HCT116 (cell line): ENCODE data around the gene PTGIR. TPM values are rescaled to one million over a fixed set of nuclear protein-coding genes. Genes with fewer than 3 reads are reported as not detected.

Experiments used
- ATAC-seq: fragments of 200-7000 bp; cut with Tn5 transposase; 2 replicates; pipeline ENCODE4 v1.9.1; 2020; ENCODE audit warnings: mild to moderate bottlenecking, moderate library complexity
- BruUV-seq: library from RNA; stranded (reverse); fragments of 400-500 nt; replicated peaks from 2 replicates; lab custom pipeline; 2021; lab: Mats Ljungman, UMichigan
- CTCF ChIA-PET: fragments of 300-600 bp; sonication (Branson Sonifier 250); formaldehyde crosslinking; loops from one replicate; lab custom pipeline; 2021; ENCODE audit warnings: antibody characterized with exemption; lab: Charles Lee
- POLR2A ChIA-PET: fragments of 300-600, 350-600 bp; sonication (Branson Sonifier 250); formaldehyde crosslinking; loops from one replicate; lab custom pipeline; 2021; ENCODE audit warnings: antibody characterized with exemption; lab: Charles Lee
- RAD21 ChIA-PET, 2 experiments: fragments of 300-600 bp; sonication (Branson Sonifier 250); formaldehyde crosslinking; loops; one replicate each; lab custom pipeline; 2023; ENCODE audit warnings: low total read pairs in 2 of 2; ENCODE audit not compliant: uncharacterized antibody in 2 of 2, unreplicated experiment in 2 of 2, low non-redundant PET in 1 of 2; lab: Charles Lee
- DNase-seq: peaks from one replicate; pipeline ENCODE4 v3.0.0-alpha.2; 2010; ENCODE audit warnings: low read depth, low spot score
- H2AFZ ChIP-seq: fragments of 200-600 bp; shearing (Covaris generic), sonication (generic); 2 replicates; pipeline ENCODE4 v1.6.1; 2017; ENCODE audit warnings: low read depth, mixed run types, mixed read lengths, antibody characterized with exemption, low read length; ENCODE audit not compliant: poor library complexity, severe bottlenecking
- H3K27ac ChIP-seq: 2 replicates; pipeline ENCODE4 v1.5.1; 2012; ENCODE audit warnings: low read depth, low read length
- H3K27me3 ChIP-seq: fragments of 200-600 bp; sonication (generic); 2 replicates; pipeline ENCODE4 v1.6.1; 2016; ENCODE audit warnings: mixed run types, low read length, mixed read lengths; ENCODE audit not compliant: insufficient read depth
- H3K36me3 ChIP-seq, 2 experiments: fragments of 200-500 bp in 1 of 2; fragments of 200-600 bp in 1 of 2; sonication (Bioruptor generic) in 1 of 2; sonication (generic) in 1 of 2; 2 replicates each; pipeline versions ENCODE4 v1.5.1 to v1.6.1; 2014 to 2016; ENCODE audit warnings: low read length in 2 of 2, inconsistent platforms in 1 of 2, mixed read lengths in 1 of 2, mixed run types in 1 of 2; ENCODE audit not compliant: insufficient read depth in 2 of 2, control insufficient read depth in 1 of 2
- H3K4me1 ChIP-seq, 2 experiments: fragments of 200-600 bp in 1 of 2; sonication (generic) in 1 of 2; 2 replicates each; pipeline versions ENCODE4 v1.5.1 to v1.6.1; 2012 to 2017; ENCODE audit warnings: low read length in 2 of 2, inconsistent platforms in 1 of 2, mild to moderate bottlenecking in 1 of 2, mixed read lengths in 1 of 2, mixed run types in 1 of 2, moderate library complexity in 1 of 2; ENCODE audit not compliant: insufficient read depth in 2 of 2, control insufficient read depth in 1 of 2
- H3K4me2 ChIP-seq: fragments of 200-600 bp; sonication (generic); 2 replicates; pipeline ENCODE4 v1.6.1; 2017; ENCODE audit warnings: mixed run types, low read length, mixed read lengths
- H3K4me3 ChIP-seq, 2 experiments: fragments of 200-600 bp in 1 of 2; sonication (generic) in 1 of 2; replicated peaks in 1 of 2; 2 replicates each; pipeline ENCODE4 v1.5.1; 2011 to 2016; ENCODE audit warnings: low read length in 2 of 2, control low read depth in 1 of 2, low read depth in 1 of 2, mild to moderate bottlenecking in 1 of 2, mixed read lengths in 1 of 2, mixed run types in 1 of 2
- H3K79me2 ChIP-seq: fragments of 200-600 bp; sonication (generic); 2 replicates; pipeline ENCODE4 v1.6.1; 2017; ENCODE audit warnings: mild to moderate bottlenecking, mixed run types, low read length, moderate library complexity, mixed read lengths; ENCODE audit not compliant: insufficient read depth
- H3K9ac ChIP-seq: fragments of 200-600 bp; sonication (generic); 2 replicates; pipeline ENCODE4 v1.6.1; 2016; ENCODE audit warnings: low read length, mixed read lengths
- H3K9me2 ChIP-seq: fragments of 200-600 bp; sonication (generic), shearing (Covaris generic); 2 replicates; pipeline ENCODE4 v1.6.1; 2017; ENCODE audit warnings: mixed run types, mild to moderate bottlenecking, moderate library complexity; ENCODE audit not compliant: insufficient read depth
- H3K9me3 ChIP-seq, 2 experiments: fragments of 200-500 bp in 1 of 2; fragments of 200-600 bp in 1 of 2; sonication (Bioruptor generic) in 1 of 2; sonication (generic) in 1 of 2; 2 replicates each; pipeline ENCODE4 v1.6.1; 2014 to 2017; ENCODE audit warnings: low read length in 2 of 2, mixed read lengths in 2 of 2, inconsistent platforms in 1 of 2, low read depth in 1 of 2, mild to moderate bottlenecking in 1 of 2, mixed run types in 1 of 2, moderate library complexity in 1 of 2; ENCODE audit not compliant: control insufficient read depth in 1 of 2, insufficient read depth in 1 of 2
- H4K20me1 ChIP-seq: fragments of 200-600 bp; sonication (generic), shearing (Covaris generic); 2 replicates; pipeline ENCODE4 v1.6.1; 2017; ENCODE audit warnings: mixed run types, mild to moderate bottlenecking, moderate library complexity; ENCODE audit not compliant: insufficient read depth
- ATF3 ChIP-seq: IDR thresholded peaks from 2 replicates; pipeline ENCODE4 v1.6.1; 2012
- CBX3 ChIP-seq: IDR thresholded peaks from 2 replicates; pipeline ENCODE4 v1.6.1; 2012; ENCODE audit warnings: low read depth
- EZH2 ChIP-seq: fragments of 200-600 bp; sonication (generic); IDR thresholded peaks from 2 replicates; pipeline ENCODE4 v1.6.1; 2017; ENCODE audit warnings: antibody characterized with exemption, mixed run types
- FOSL1 ChIP-seq: IDR thresholded peaks from 2 replicates; pipeline ENCODE4 v1.6.1; 2012; ENCODE audit warnings: low read depth
- JUND ChIP-seq: IDR thresholded peaks from 2 replicates; pipeline ENCODE4 v1.6.1; 2012
- MAX ChIP-seq: IDR thresholded peaks from 2 replicates; pipeline ENCODE4 v1.6.1; 2012
- REST ChIP-seq: IDR thresholded peaks from 2 replicates; pipeline ENCODE4 v1.6.1; 2012; ENCODE audit warnings: low read depth
- SIN3A ChIP-seq: IDR thresholded peaks from 2 replicates; pipeline ENCODE4 v1.6.1; 2012; ENCODE audit warnings: low read depth
- SP1 ChIP-seq: IDR thresholded peaks from 2 replicates; pipeline ENCODE4 v1.6.1; 2012; ENCODE audit warnings: low read depth
- TCF7L2 ChIP-seq: IDR thresholded peaks from 2 replicates; pipeline ENCODE4 v1.7.0; 2011; ENCODE audit warnings: borderline replicate concordance, inconsistent platforms; ENCODE audit not compliant: insufficient read depth, insufficient read length; ENCODE audit errors: extremely low read depth
- YY1 ChIP-seq: IDR thresholded peaks from 2 replicates; pipeline ENCODE4 v1.6.1; 2011; ENCODE audit warnings: low read length, low read depth, moderate library complexity, mild to moderate bottlenecking; ENCODE audit not compliant: insufficient replicate concordance; ENCODE audit errors: extremely low read depth
- ZFX ChIP-seq: fragments of 450-650 bp; IDR thresholded peaks from 2 replicates; pipeline ENCODE4 v1.6.1; 2017
- ZNF274 ChIP-seq: fragments of 200-500 bp; sonication (Bioruptor generic); IDR thresholded peaks from 2 replicates; pipeline ENCODE4 v1.6.1; 2014; ENCODE audit warnings: mild to moderate bottlenecking, low read depth, low read length, inconsistent platforms
- intact Hi-C: fragments of 100-400 bp; cut with micrococcal nuclease; formaldehyde crosslinking; loops from 2 replicates; pipeline ENCODE4 v1.10.0; 2022
- total RNA-seq: library from RNA; stranded (reverse); gene quantifications from one replicate; pipeline ENCODE4 v1.2.1, GENCODE V29; 2021; ENCODE audit not compliant: unreplicated experiment

PTGIR gene
- total RNA-seq, 1 experiment from 2014 or later, result not detected

GRCh38 chr19:46611776-46612175 lies 13.1 kb downstream of the PTGIR start:
- Histone ChIP-seq H3K9ac (no peak overlapping the region), H3K4me2 (no peak overlapping the region), H4K20me1 (no peaks in the 10 kb centered on the region), H3K27me3 (no peaks in the 10 kb centered on the region), H3K9me3 (no peaks in the 10 kb centered on the region), H2AFZ (no peak overlapping the region), H3K27ac (no peak overlapping the region), H3K9me2 (no peaks in the 10 kb centered on the region), H3K4me3 (no peak overlapping the region), H3K4me1 (peaks cover 0 to 16% of the 10 kb centered on the region in 2 experiments; a peak in 3 of 4 replicates), H3K79me2 (0 out of 2 replicates have a peak, but pooled peaks cover 8% of the 10 kb centered on the region), H3K36me3 (peaks cover 19 to 28% of the 10 kb centered on the region in 2 experiments)
- intact Hi-C loops, result loop anchor here (10.0 kb wide), 1 partner anchor 113 kb away; no protein-coding TSS in a partner anchor
- no TSS peak for BruUV-seq
- RAD21 ChIA-PET, result interaction anchor here in 1 of 2 experiments (0.7 kb wide), 1 partner anchor 49 kb away, joined by 3 read pairs; the partner anchor contains the start of gene DACT3
- POLR2A ChIA-PET, result interaction anchor here (1.3 to 1.4 kb wide), 2 partner anchors 11 to 50 kb away, joined by 3 to 8 read pairs; partner anchors contain the start of genes CALM3 and DACT3
- TF ChIP-seq SP1 (no peak), SIN3A (no peak), ZFX (no peak), ZNF274 (no peak), REST (no peak), MAX (no peak), YY1 (no peak), JUND (no peak), TCF7L2 (no peak), CBX3 (no peak), EZH2 (no peak), FOSL1 (no peak), ATF3 (no peak)
- DNase-seq (no peak), ATAC-seq (no peak)
- CTCF ChIA-PET, result interaction anchor here (7.7 kb wide), 1 partner anchor 51 kb away, joined by 217 read pairs; the partner anchor contains the start of gene DACT3
